ENCODE measurements around the gene DKK1.
A peak's percentile ranks its signal among the peaks of the same experiment; 100 is the strongest.
"Not testable (repeated sequence)": the region's sequence is repeated elsewhere in the genome, so short reads cannot be mapped to it uniquely, and the experiment has no call there.

The DKK1 gene

DNA sequence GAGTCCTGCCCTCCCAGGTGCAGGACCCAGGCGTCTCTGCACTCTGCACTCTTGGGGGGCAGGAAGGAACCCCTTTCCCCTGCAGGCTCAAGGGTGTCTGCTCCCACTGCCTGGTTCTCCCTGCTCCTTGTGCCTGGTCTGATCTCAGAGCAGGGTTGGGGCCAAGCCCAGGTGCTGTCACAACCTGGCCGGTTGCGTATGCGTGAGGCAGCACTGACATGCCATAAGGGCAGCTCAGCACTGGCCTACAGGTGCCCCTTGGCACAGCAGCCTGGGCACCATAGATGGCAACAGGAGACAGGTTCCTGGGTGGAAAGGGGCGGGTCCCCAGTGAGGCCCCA, 33.2 kb downstream of the DKK1 start:
- no peak for DNase-seq (ENCODE audit: extremely low read depth, low read depth)
- TF ChIP-seq, protein P1, sequence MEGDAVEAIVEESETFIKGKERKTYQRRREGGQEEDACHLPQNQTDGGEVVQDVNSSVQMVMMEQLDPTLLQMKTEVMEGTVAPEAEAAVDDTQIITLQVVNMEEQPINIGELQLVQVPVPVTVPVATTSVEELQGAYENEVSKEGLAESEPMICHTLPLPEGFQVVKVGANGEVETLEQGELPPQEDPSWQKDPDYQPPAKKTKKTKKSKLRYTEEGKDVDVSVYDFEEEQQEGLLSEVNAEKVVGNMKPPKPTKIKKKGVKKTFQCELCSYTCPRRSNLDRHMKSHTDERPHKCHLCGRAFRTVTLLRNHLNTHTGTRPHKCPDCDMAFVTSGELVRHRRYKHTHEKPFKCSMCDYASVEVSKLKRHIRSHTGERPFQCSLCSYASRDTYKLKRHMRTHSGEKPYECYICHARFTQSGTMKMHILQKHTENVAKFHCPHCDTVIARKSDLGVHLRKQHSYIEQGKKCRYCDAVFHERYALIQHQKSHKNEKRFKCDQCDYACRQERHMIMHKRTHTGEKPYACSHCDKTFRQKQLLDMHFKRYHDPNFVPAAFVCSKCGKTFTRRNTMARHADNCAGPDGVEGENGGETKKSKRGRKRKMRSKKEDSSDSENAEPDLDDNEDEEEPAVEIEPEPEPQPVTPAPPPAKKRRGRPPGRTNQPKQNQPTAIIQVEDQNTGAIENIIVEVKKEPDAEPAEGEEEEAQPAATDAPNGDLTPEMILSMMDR (IDR thresholded peaks at IDR 0.05; ENCODE audit: low read depth, low read length): no peak

DNA sequence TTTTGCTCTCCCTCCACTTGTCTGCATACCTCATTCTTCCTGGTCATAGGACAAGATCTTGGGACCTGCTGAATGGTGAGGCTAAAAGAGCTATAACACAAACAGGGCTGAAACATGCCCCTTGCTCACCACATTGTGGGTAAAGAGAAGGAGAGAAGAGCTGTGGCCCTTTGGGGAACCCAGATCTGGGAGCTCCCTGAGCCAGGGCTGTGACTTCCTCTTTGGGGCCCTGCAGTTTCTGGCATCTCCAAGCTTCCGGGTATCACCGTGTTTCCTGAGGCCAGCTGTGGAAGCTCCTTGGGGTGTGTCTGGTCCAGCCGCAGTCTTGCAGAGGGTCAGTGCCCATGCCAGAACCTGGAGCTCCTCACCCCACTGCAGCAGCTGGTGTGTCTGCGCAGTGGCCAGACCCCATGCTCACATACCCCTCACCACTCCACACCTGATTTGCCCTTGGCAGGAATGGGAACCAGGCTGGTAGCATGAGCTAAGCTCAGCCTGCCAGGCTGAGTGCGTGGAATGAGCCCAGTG, 34.0 kb downstream of the DKK1 start:
- TF ChIP-seq, protein P1 (IDR thresholded peaks at IDR 0.05; ENCODE audit: low read depth, low read length): no peak
- no peak for DNase-seq (ENCODE audit: extremely low read depth, low read depth)

DNA sequence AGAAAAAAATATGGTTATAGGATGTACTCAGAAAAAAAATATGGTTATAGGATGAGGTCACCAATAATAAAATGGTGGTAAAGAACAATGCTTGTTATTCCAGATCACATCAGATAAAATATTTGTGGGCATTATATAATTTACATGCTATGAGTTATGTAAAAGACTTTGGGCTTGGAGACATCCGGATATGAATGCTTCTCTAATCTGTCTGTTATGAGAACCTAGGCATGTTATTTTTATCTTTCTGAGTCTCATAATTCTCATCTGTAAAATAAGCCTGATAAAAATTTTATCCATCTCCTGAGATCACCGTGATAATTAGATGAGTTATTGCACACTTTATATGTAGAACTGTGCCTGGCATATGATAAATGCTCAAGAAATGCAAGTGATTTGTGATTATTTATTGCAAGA, 37.8 kb downstream of the DKK1 start:
- no peak for DNase-seq (ENCODE audit: extremely low read depth, low read depth)
- TF ChIP-seq, protein P1 (IDR thresholded peaks at IDR 0.05; ENCODE audit: low read depth, low read length): no peak

DNA sequence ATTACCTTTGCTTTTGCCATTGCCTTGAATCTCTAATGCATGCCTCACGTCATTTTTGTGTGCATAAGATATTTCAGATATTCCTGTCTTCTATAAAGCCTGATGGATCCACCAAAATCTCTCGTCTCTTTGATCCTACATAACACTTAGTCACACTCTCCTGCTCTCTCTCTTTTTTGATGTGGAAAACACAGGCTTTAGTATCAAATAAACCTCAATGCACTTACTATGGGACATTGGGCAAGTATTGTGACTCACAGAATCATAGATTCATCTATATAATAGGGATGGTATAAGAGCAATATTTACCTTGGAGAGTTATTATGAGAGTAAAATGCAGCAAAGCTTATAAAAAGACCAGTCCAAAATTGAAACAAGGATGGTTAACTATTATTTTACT, 39.1 kb downstream of the DKK1 start:
- TF ChIP-seq, protein P1 (IDR thresholded peaks at IDR 0.05; ENCODE audit: low read depth, low read length): no peak
- DNase-seq (ENCODE audit: extremely low read depth, low read depth): no peak

DNA sequence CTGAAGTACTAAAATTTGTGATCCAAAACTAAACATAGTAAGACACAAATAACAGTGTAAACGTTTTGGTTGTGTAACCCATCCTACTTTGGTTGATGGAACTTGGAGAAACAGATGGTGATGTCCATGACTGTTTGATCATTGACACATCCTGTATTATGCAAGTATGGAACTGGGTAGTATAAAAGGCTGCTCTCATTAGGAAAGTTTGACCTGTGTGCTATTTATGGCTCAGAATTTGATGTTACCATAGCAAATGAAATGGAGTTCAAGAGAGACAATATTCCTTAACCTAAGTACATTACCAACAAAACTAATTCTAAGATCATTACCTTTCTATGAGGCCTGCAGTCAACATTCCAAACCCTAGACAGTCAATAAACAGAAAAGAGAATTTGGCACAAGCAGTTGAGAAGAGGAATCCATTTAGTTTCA, 39.9 kb downstream of the DKK1 start:
- DNase-seq (ENCODE audit: extremely low read depth, low read depth): peak; percentile 40
- TF ChIP-seq, protein P1 (IDR thresholded peaks at IDR 0.05; ENCODE audit: low read depth, low read length): no peak

DNA sequence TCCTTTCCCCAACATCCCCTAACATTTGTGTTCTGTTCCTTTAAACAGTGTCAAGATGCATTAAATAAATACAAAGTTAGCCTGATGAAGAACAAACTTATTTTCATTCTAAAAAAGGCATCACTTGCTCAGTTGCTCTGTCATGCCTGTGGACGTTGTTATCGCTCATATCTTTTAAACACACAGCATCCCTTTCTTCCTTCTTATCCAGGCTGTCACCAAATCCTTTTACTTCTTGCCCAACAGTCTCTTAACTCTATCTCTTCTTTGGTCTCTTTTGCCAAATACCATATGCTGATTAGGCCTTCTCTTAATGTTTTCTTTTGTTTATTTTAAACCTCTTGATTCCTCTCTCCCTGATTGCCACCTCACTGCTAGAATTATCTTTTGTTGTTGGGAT, 43.9 kb downstream of the DKK1 start:
- TF ChIP-seq, protein P1 (IDR thresholded peaks at IDR 0.05; ENCODE audit: low read depth, low read length): no peak

DNA sequence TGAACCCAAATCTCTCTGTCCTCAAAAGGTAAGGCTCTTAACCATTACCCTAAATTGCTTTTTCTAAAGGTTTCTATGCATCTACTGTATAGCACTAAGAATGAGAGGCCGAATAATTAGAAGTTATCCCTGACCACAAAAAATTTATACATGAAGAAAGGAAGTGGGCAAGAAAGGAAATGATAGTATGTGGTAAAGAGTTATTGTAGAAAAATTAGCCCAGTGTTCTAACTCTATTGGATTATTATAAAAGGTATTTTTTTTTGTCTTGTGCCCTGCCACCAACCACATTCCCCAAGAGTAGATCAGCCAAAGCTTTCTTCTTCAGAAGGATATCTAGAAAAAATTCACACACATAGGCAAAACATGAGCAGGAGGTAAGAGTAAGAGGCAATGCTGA, 45.4 kb downstream of the DKK1 start:
- no peak for DNase-seq (ENCODE audit: extremely low read depth, low read depth)
- TF ChIP-seq, protein P1 (IDR thresholded peaks at IDR 0.05; ENCODE audit: low read depth, low read length): no peak

More for the DNA sequence above, 43.9 kb downstream of the DKK1 start:
- no peak for DNase-seq (ENCODE audit: extremely low read depth, low read depth)

DNA sequence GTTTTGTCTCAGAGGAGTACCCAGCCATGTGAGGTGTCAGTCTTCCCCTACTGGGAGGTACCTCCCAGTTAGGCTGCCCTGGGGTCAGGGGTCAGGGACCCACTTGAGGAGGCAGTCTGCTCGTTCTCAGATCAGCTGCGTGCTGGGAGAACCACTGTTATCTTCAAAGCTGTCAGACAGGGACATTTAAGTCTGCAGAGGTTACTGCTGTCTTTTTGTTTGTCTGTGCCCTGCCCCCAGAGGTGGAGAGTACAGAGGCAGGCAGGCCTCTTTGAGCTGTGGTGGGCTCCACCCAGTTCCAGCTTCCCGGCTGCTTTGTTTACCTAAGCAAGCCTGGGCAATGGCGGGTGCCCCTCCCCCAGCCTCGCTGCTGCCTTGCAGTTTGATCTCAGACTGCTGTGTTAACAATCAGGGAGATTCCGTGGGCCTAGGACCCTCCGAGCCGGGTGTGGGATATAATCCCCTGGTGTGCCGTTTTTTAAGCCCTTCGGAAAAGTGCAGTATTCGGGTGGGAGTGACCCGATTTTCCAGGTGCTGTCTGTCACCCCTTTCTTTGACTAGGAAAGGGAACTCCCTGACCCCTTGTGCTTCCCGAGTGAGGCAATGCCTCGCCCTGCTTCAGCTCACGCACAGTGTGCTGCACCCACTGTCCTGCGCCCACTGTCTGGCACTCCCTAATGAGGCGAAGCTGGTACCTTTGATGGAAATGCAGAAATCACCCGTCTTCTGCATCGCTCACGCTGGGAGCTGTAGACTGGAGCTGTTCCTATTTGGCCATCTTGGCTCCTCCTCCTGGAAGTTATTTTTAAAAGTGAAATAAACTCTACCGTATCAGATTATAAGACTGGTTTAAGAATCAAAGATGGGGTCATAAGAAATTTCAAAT, 51.7 kb downstream of the DKK1 start:
- not testable (repeated sequence) for DNase-seq (ENCODE audit: extremely low read depth, low read depth)
